Esophagus squamous epithelium (tissue), 5 donors: Measurements from ENCODE around the gene HES6. TPM values are rescaled to one million over a fixed set of nuclear protein-coding genes. Genes with fewer than 3 reads are reported as not detected.
"Not testable (repeated sequence)": the region's sequence is repeated elsewhere in the genome, so short reads cannot be mapped to it uniquely, and the experiment has no call there.

Experiments
- DNase-seq: peaks from one replicate; lab custom pipeline; 2025; lab: John Stamatoyannopoulos, UW
- H3K27ac ChIP-seq, 4 donors: fragments of 200-600 bp; sonication (generic); one replicate each; pipeline ENCODE4 v1.5.1; 2016 to 2019; ENCODE audit warnings: mild to moderate bottlenecking in 1 of 4
- H3K27me3 ChIP-seq, 4 donors: fragments of 200-600 bp; sonication (generic); 1 replicate in 3 of 4; 2 replicates in 1 of 4; pipeline versions ENCODE4 v1.5.1 to v1.6.0; 2017 to 2021; ENCODE audit warnings: antibody characterized with exemption in 1 of 4
- H3K36me3 ChIP-seq, 3 donors: fragments of 200-600 bp; sonication (generic); one replicate each; pipeline ENCODE4 v1.5.1; 2016 to 2019
- H3K4me1 ChIP-seq, 3 donors: fragments of 200-600 bp; sonication (generic); one replicate each; pipeline ENCODE4 v1.5.1; 2017 to 2019
- H3K4me3 ChIP-seq, 4 donors: fragments of 200-600 bp; sonication (generic); 1 replicate in 3 of 4; 2 replicates in 1 of 4; pipeline ENCODE4 v1.5.1; 2016 to 2019; ENCODE audit warnings: mild to moderate bottlenecking in 2 of 4, moderate library complexity in 1 of 4
- H3K9me3 ChIP-seq, 3 donors: fragments of 200-600 bp; sonication (generic); one replicate each; pipeline ENCODE4 v1.5.1; 2016 to 2019
- CTCF ChIP-seq, 6 experiments: fragments of 450-650 bp in 4 of 6; fragments of 200-600 bp in 2 of 6; sonication (generic) in 2 of 6; IDR thresholded peaks; one replicate each; pipeline ENCODE4 v1.5.1; 2016 to 2019; ENCODE audit warnings: antibody characterized with exemption in 6 of 6, mild to moderate bottlenecking in 4 of 6, moderate library complexity in 4 of 6
- POLR2A ChIP-seq, 4 donors: fragments of 450-650 bp; IDR thresholded peaks; one replicate each; pipeline ENCODE4 v1.6.1; 2017; ENCODE audit warnings: antibody characterized with exemption in 4 of 4, mild to moderate bottlenecking in 4 of 4, moderate library complexity in 3 of 4
- WGBS, 2 donors: methylation state at CpG; one replicate each; pipeline ENCODE4 v1.1.5; 2018; 5-methylcytosine and 5-hydroxymethylcytosine counted together
- intact Hi-C: fragments of 100-400 bp; cut with DNase I; formaldehyde crosslinking; loops from one replicate; pipeline ENCODE4 v1.15.0; 2022
- total RNA-seq, 4 donors: library from RNA; depleted of rRNA; stranded (reverse); fragments of >200 nt; gene quantifications; one replicate each; pipeline ENCODE4 v1.1.0, GENCODE V29; 2016
- donor health status: DM: yes; HTN: yes; CAD: no.

Gene HES6
- total RNA-seq, 4 donors from 2014 or later = 3.1 to 5.1 (median 4.2) TPM

GRCh38 chr2:238274152-238274865, 34.5 kb upstream of the HES6 start:
- intact Hi-C loops = no loop called here
- DNase-seq = no peak
- peaks cover 10 to 91% (median 37%) of the 10 kb centered on the region in 3 donors for H3K36me3 ChIP-seq
- H3K27me3 ChIP-seq = no peaks in the 10 kb centered on the region
- peaks cover 0 to 9% (median 0%) of the 10 kb centered on the region in 3 donors for H3K4me1 ChIP-seq
- H3K9me3 ChIP-seq = no peaks in the 10 kb centered on the region
- peak overlapping the region in 3 of 4 donors; percentile 14 to 60 (median 39) for H3K27ac ChIP-seq
- WGBS, 2 donors = 93 to 96% methylated on average over 9 to 11 of the region's 20 CpGs
- no peak for TF ChIP-seq CTCF (IDR thresholded peaks at IDR 0.05)
- TF ChIP-seq POLR2A (IDR thresholded peaks at IDR 0.05) = no peak
- H3K4me3 ChIP-seq = no peak overlapping the region

- H3K4me1 ChIP-seq, intact Hi-C loops, H3K4me3 ChIP-seq, DNase-seq, H3K9me3 ChIP-seq, H3K27me3 ChIP-seq: not testable (repeated sequence)
- Histone ChIP-seq H3K36me3 (peaks cover 10 to 94% (median 37%) of the 10 kb centered on the region in 3 donors), H3K27ac (peak overlapping the region in 2 of 4 donors; percentile 14 to 39)
- WGBS, 2 donors = 66 to 69% methylated on average over 10 of the region's 10 CpGs
Observed at GRCh38 chr2:238273433-238273832, 33.6 kb upstream of the HES6 start.

- TF ChIP-seq CTCF (IDR thresholded peaks at IDR 0.05) (no peak), POLR2A (IDR thresholded peaks at IDR 0.05) (no peak)
- intact Hi-C loops = no loop called here
- H3K4me1 ChIP-seq = peaks cover 0 to 13% (median 4%) of the 10 kb centered on the region in 3 donors
- peaks cover 10 to 98% (median 47%) of the 10 kb centered on the region in 3 donors for H3K36me3 ChIP-seq
- no peak for DNase-seq
- no peak overlapping the region for H3K4me3 ChIP-seq
- no peaks in the 10 kb centered on the region for H3K27me3 ChIP-seq
- H3K27ac ChIP-seq = no peak overlapping the region
- whole genome bisulfite sequencing, 2 donors = 94% methylated on average over 2 of the region's 4 CpGs; no CpG with 5 or more reads in 1 of the 2 donors
- no peaks in the 10 kb centered on the region for H3K9me3 ChIP-seq
Observed at GRCh38 chr2:238272156-238272555, 32.3 kb upstream of the HES6 start.

- DNase-seq, intact Hi-C loops, H3K9me3 ChIP-seq, H3K4me3 ChIP-seq, H3K27me3 ChIP-seq, H3K27ac ChIP-seq: not testable (repeated sequence)
- H3K36me3 ChIP-seq = peaks cover 10 to 98% (median 47%) of the 10 kb centered on the region in 3 donors
- 83 to 85% methylated on average over 7 to 8 of the region's 8 CpGs for WGBS, 2 donors
- H3K4me1 ChIP-seq = peaks cover 0 to 17% (median 9%) of the 10 kb centered on the region in 3 donors
Observed at GRCh38 chr2:238271686-238272085, 31.8 kb upstream of the HES6 start.

- intact Hi-C loops = no loop called here
- no peak overlapping the region for H3K27ac ChIP-seq
- DNase-seq = no peak
- peaks cover 0 to 19% (median 12%) of the 10 kb centered on the region in 3 donors for H3K4me1 ChIP-seq
- H3K9me3 ChIP-seq = no peaks in the 10 kb centered on the region
- H3K27me3 ChIP-seq = no peaks in the 10 kb centered on the region
- H3K36me3 ChIP-seq = peaks cover 10 to 98% (median 47%) of the 10 kb centered on the region in 3 donors
- WGBS, 2 donors = 52 to 83% methylated on average over 1 to 6 of the region's 13 CpGs
- no peak overlapping the region for H3K4me3 ChIP-seq
- TF ChIP-seq CTCF (IDR thresholded peaks at IDR 0.05) (no peak), POLR2A (IDR thresholded peaks at IDR 0.05) (no peak)
Observed at GRCh38 chr2:238271061-238271554, 31.3 kb upstream of the HES6 start.

GRCh38 chr2:238270606-238271005, 30.8 kb upstream of the HES6 start:
- Histone ChIP-seq H3K9me3 (no peaks in the 10 kb centered on the region), H3K36me3 (peaks cover 10 to 98% (median 47%) of the 10 kb centered on the region in 3 donors), H3K27ac (no peak overlapping the region), H3K4me1 (peaks cover 0 to 19% (median 12%) of the 10 kb centered on the region in 3 donors), H3K4me3 (no peak overlapping the region), H3K27me3 (no peaks in the 10 kb centered on the region)
- TF ChIP-seq POLR2A (IDR thresholded peaks at IDR 0.05) = no peak
- no peak for TF ChIP-seq CTCF (IDR thresholded peaks at IDR 0.05)
- intact Hi-C loops = no loop called here
- 80 to 82% methylated on average over 6 to 7 of the region's 9 CpGs for WGBS, 2 donors
- no peak for DNase-seq
